Natural killer cell (primary cell): ENCODE data around the gene CPB1. TPM values are rescaled to one million over a fixed set of nuclear protein-coding genes. Genes with fewer than 3 reads are reported as not detected.

Experiments used
- ATAC-seq, 3 donors: fragments of 150-1000 bp in 2 of 3; fragments of 200-7000 bp in 1 of 3; cut with Tn5 transposase; 1 replicate in 1 of 3; 2 replicates in 2 of 3; pipeline ENCODE4 v1.10.0; 2021; ENCODE audit warnings: mild to moderate bottlenecking in 2 of 3, moderate library complexity in 2 of 3
- DNase-seq, 2 donors: peaks; one replicate each; pipeline versions ENCODE4 v3.0.0 to v3.0.0-alpha.2; 2013 to 2021; ENCODE audit warnings: mixed read lengths in 1 of 2
- H3K27ac ChIP-seq: one replicate; pipeline ENCODE4 v1.5.1; 2013; ENCODE audit warnings: mild to moderate bottlenecking, low read length
- H3K27me3 ChIP-seq: one replicate; pipeline ENCODE4 v1.6.1; 2013; ENCODE audit warnings: low read length; ENCODE audit not compliant: control insufficient read depth, insufficient read depth
- H3K36me3 ChIP-seq: one replicate; pipeline ENCODE4 v1.6.1; 2013; ENCODE audit warnings: low read length; ENCODE audit not compliant: control insufficient read depth, insufficient read depth
- H3K4me1 ChIP-seq: one replicate; pipeline ENCODE4 v1.6.1; 2013; ENCODE audit warnings: low read length; ENCODE audit not compliant: control insufficient read depth, insufficient read depth
- H3K4me3 ChIP-seq: one replicate; pipeline ENCODE4 v1.5.1; 2013; ENCODE audit warnings: low read length
- H3K9me3 ChIP-seq: one replicate; pipeline ENCODE4 v1.6.1; 2013; ENCODE audit warnings: low read length; ENCODE audit not compliant: control insufficient read depth, insufficient read depth
- H3K27ac Mint-ChIP-seq, 2 donors: one replicate each; pipeline ENCODE4 v1.8.0; 2022; ENCODE audit warnings: mild to moderate bottlenecking in 2 of 2, mixed read lengths in 2 of 2, moderate library complexity in 1 of 2
- H3K27me3 Mint-ChIP-seq, 2 donors: one replicate each; pipeline ENCODE4 v1.8.0; 2022; ENCODE audit warnings: low read depth in 2 of 2, mixed read lengths in 2 of 2
- H3K36me3 Mint-ChIP-seq: one replicate; pipeline ENCODE4 v1.8.0; 2022; ENCODE audit warnings: mixed read lengths
- H3K4me1 Mint-ChIP-seq, 2 donors: one replicate each; pipeline ENCODE4 v1.8.0; 2022; ENCODE audit warnings: mixed read lengths in 2 of 2
- H3K4me3 Mint-ChIP-seq: one replicate; pipeline ENCODE4 v1.8.0; 2022; ENCODE audit warnings: mild to moderate bottlenecking, moderate library complexity, mixed read lengths
- H3K9me3 Mint-ChIP-seq, 2 donors: one replicate each; pipeline ENCODE4 v1.8.0; 2022; ENCODE audit warnings: mixed read lengths in 2 of 2
- WGBS: methylation state at CpG from one replicate; pipeline ENCODE4 v1.1.7; 2013; ENCODE audit warnings: missing lambda C conversion rate; ENCODE audit not compliant: insufficient coverage; 5-methylcytosine and 5-hydroxymethylcytosine counted together
- intact Hi-C: fragments of 100-400 bp; cut with micrococcal nuclease; formaldehyde crosslinking; loops from one replicate; pipeline ENCODE4 v1.14.2; 2022
- total RNA-seq, 4 donors: library from RNA; stranded (reverse); fragments of 120-200 nt in 1 of 4; gene quantifications; one replicate each; pipeline versions ENCODE4 v1.2.3 to v1.2.4, GENCODE V29; 2013 to 2022
- TF ChIP-seq, protein P1 (sequence below): fragments of 200-600 bp; IDR thresholded peaks from one replicate; pipeline ENCODE4 v1.8.0; 2022; ENCODE audit warnings: antibody characterized with exemption

The CPB1 gene
- total RNA-seq, 3 donors from 2014 or later (not counting 1 experiment from before 2014, with no cell fraction given), result not detected

DNA sequence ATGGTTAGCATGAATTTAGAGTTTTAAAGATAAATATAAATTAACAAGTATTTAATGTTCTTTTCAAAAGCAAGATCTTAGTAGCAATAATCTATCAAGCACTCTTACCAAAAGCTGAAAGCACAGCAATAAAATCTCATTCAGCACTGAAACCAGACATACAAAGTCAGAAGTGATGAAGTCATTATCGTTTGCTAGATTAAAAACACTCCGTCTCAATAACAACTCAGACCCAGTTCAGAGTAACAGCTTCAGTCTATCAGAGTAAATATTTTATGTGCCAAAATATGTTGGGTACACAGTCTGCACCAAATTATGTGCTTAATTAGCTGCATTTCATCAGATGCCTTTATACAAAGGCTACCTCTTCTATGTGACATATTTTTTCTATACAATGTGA is 79.1 kb downstream of the CPB1 start:
- WGBS, result no CpG with 5 or more reads among the region's 2 CpGs
- Histone ChIP-seq H3K27me3 (no peaks in the 10 kb centered on the region), H3K9me3 (no peaks in the 10 kb centered on the region), H3K36me3 (no peaks in the 10 kb centered on the region), H3K27ac (no peak overlapping the region), H3K4me1 (no peaks in the 10 kb centered on the region), H3K4me3 (no peak overlapping the region)
- no peak for DNase-seq
- Mint-ChIP-seq H3K9me3 (no peaks in the 10 kb centered on the region), H3K4me3 (no peak overlapping the region), H3K27me3 (peaks cover 12 to 13% of the 10 kb centered on the region in 2 donors), H3K36me3 (no peaks in the 10 kb centered on the region), H3K4me1 (no peaks in the 10 kb centered on the region), H3K27ac (no peak overlapping the region)
- ATAC-seq, result no peak
- intact Hi-C loops, result no loop called here
- TF ChIP-seq, protein P1, sequence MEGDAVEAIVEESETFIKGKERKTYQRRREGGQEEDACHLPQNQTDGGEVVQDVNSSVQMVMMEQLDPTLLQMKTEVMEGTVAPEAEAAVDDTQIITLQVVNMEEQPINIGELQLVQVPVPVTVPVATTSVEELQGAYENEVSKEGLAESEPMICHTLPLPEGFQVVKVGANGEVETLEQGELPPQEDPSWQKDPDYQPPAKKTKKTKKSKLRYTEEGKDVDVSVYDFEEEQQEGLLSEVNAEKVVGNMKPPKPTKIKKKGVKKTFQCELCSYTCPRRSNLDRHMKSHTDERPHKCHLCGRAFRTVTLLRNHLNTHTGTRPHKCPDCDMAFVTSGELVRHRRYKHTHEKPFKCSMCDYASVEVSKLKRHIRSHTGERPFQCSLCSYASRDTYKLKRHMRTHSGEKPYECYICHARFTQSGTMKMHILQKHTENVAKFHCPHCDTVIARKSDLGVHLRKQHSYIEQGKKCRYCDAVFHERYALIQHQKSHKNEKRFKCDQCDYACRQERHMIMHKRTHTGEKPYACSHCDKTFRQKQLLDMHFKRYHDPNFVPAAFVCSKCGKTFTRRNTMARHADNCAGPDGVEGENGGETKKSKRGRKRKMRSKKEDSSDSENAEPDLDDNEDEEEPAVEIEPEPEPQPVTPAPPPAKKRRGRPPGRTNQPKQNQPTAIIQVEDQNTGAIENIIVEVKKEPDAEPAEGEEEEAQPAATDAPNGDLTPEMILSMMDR, result no peak

Other genes starting within 250 kb of the CPB1 start
- gene AGTR1, start 129.9 kb upstream of the CPB1 start, total RNA-seq, result not detected
- gene CPA3, start 37.5 kb downstream of the CPB1 start, total RNA-seq, result 10 to 100 TPM in 1 of 3 donors, 1 to 10 TPM in 1, not detected in 1; 1.1 to 59.7 TPM
- gene GYG1, start 163.7 kb downstream of the CPB1 start, total RNA-seq, result 10 to 100 TPM; 46.6 to 56.5 (median 49.6) TPM